Gastroesophageal sphincter (tissue), 4 donors: Measurements from ENCODE around the gene CHSY1. TPM values are rescaled to one million over a fixed set of nuclear protein-coding genes. Genes with fewer than 3 reads are reported as not detected.

Source experiments
- ATAC-seq: fragments of 150-250 bp; one replicate; pipeline ENCODE4 v1.9.1; 2016; ENCODE audit warnings: mild to moderate bottlenecking, moderate library complexity
- H3K27ac ChIP-seq, 4 donors: fragments of 200-600 bp; sonication (generic) in 3 of 4; 1 replicate in 3 of 4; 2 replicates in 1 of 4; pipeline ENCODE4 v1.5.1; 2016 to 2019
- H3K27me3 ChIP-seq: fragments of 200-600 bp; sonication (generic); one replicate; pipeline ENCODE4 v1.5.1; 2019
- H3K36me3 ChIP-seq, 2 donors: fragments of 200-600 bp; sonication (generic); one replicate each; pipeline ENCODE4 v1.5.1; 2019; ENCODE audit warnings: control low read depth in 1 of 2
- H3K4me1 ChIP-seq, 3 donors: fragments of 200-600 bp; sonication (generic); 1 replicate in 2 of 3; 2 replicates in 1 of 3; pipeline ENCODE4 v1.5.1; 2016 to 2019; ENCODE audit warnings: control low read depth in 2 of 3
- H3K4me3 ChIP-seq, 2 donors: fragments of 200-600 bp; sonication (generic); one replicate each; pipeline ENCODE4 v1.5.1; 2019; ENCODE audit warnings: mild to moderate bottlenecking in 1 of 2, moderate library complexity in 1 of 2
- H3K9me3 ChIP-seq, 3 donors: fragments of 200-600 bp; sonication (generic); one replicate each; pipeline ENCODE4 v1.5.1; 2017 to 2019; ENCODE audit warnings: control low read depth in 2 of 3
- EP300 ChIP-seq: sonication (generic); formaldehyde crosslinking; IDR thresholded peaks from one replicate; pipeline ENCODE4 v1.6.1; 2017; ENCODE audit warnings: antibody characterized with exemption, mild to moderate bottlenecking
- POLR2A ChIP-seq, 2 donors: fragments of 450-650 bp; IDR thresholded peaks; one replicate each; pipeline ENCODE4 v1.6.1; 2017; ENCODE audit warnings: antibody characterized with exemption in 2 of 2, mild to moderate bottlenecking in 2 of 2, moderate library complexity in 1 of 2
- POLR2AphosphoS5 ChIP-seq: sonication (generic); formaldehyde crosslinking; IDR thresholded peaks from one replicate; pipeline ENCODE4 v1.6.1; 2017; ENCODE audit warnings: antibody characterized with exemption
- WGBS, 2 donors: methylation state at CpG; one replicate each; pipeline ENCODE4 v1.1.5; 2018; ENCODE audit warnings: low coverage in 1 of 2; 5-methylcytosine and 5-hydroxymethylcytosine counted together
- total RNA-seq, 4 donors: library from RNA; depleted of rRNA; stranded (reverse); fragments of >200 nt; gene quantifications; one replicate each; pipeline ENCODE4 v1.1.0, GENCODE V29; 2016
- TF ChIP-seq, protein P1 (sequence below), 4 experiments: fragments of 200-600 bp in 2 of 4; fragments of 450-650 bp in 2 of 4; sonication (generic) in 1 of 4; IDR thresholded peaks; one replicate each; pipeline ENCODE4 v1.5.1; 2017 to 2019; ENCODE audit warnings: antibody characterized with exemption in 4 of 4, mild to moderate bottlenecking in 2 of 4, moderate library complexity in 2 of 4

Gene CHSY1
- total RNA-seq, 4 donors from 2014 or later = 13.8 to 30.6 (median 19.9) TPM

- H3K36me3 ChIP-seq = no peaks in the 10 kb centered on the region
- TF ChIP-seq EP300 (no peak), POLR2AphosphoS5 (no peak), POLR2A (IDR thresholded peaks at IDR 0.05) (no peak)
- TF ChIP-seq, protein P1, sequence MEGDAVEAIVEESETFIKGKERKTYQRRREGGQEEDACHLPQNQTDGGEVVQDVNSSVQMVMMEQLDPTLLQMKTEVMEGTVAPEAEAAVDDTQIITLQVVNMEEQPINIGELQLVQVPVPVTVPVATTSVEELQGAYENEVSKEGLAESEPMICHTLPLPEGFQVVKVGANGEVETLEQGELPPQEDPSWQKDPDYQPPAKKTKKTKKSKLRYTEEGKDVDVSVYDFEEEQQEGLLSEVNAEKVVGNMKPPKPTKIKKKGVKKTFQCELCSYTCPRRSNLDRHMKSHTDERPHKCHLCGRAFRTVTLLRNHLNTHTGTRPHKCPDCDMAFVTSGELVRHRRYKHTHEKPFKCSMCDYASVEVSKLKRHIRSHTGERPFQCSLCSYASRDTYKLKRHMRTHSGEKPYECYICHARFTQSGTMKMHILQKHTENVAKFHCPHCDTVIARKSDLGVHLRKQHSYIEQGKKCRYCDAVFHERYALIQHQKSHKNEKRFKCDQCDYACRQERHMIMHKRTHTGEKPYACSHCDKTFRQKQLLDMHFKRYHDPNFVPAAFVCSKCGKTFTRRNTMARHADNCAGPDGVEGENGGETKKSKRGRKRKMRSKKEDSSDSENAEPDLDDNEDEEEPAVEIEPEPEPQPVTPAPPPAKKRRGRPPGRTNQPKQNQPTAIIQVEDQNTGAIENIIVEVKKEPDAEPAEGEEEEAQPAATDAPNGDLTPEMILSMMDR (IDR thresholded peaks at IDR 0.05) = no peak
- H3K9me3 ChIP-seq = no peaks in the 10 kb centered on the region
- no peaks in the 10 kb centered on the region for H3K4me1 ChIP-seq
- ATAC-seq = no peak
- 58 to 85% methylated on average over 4 to 11 of the region's 22 CpGs for WGBS, 2 donors
- H3K27me3 ChIP-seq = no peaks in the 10 kb centered on the region
- H3K4me3 ChIP-seq = no peak overlapping the region
- no peak overlapping the region for H3K27ac ChIP-seq
Observed at GRCh38 chr15:101138913-101139880, 112.7 kb downstream of the CHSY1 start.

DNA sequence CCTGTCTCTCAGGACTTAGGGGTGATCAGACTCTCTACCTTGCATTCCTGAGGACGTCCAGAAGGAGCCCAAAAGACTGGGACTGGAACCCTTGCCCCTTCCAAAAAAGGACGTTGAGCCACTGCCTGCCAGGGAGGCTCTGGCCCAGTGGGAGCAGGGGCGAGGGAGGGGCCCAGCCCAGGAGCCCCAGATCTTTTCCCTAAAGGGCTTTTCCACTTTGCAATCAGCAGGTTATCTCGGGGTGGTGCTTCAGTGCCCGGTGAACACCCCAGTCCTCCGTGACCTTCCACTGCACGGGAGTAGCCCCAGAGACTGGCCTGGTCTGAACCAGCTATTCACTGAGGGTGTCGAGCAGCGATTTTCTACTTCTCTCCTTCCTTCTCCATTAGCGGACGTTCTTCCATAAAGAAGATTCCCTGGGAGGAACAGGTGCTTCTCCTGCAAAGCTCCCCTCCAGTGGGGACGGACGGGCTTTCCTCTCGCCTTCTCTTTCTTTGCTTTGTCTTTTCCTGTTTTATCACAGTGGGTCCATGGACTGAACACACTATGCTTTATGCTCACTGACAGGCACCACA lies 113.7 kb downstream of the CHSY1 start:
- no peaks in the 10 kb centered on the region for H3K36me3 ChIP-seq
- H3K27ac ChIP-seq = no peak overlapping the region
- H3K27me3 ChIP-seq = no peaks in the 10 kb centered on the region
- ATAC-seq = no peak
- no peak for TF ChIP-seq EP300
- no peak for TF ChIP-seq POLR2AphosphoS5
- TF ChIP-seq, protein P1 (IDR thresholded peaks at IDR 0.05) = no peak
- no peak for TF ChIP-seq POLR2A (IDR thresholded peaks at IDR 0.05)
- H3K4me1 ChIP-seq = no peaks in the 10 kb centered on the region
- WGBS, 2 donors = 97 to 100% methylated on average over 1 to 6 of the region's 14 CpGs
- no peaks in the 10 kb centered on the region for H3K9me3 ChIP-seq
- H3K4me3 ChIP-seq = no peak overlapping the region

DNA sequence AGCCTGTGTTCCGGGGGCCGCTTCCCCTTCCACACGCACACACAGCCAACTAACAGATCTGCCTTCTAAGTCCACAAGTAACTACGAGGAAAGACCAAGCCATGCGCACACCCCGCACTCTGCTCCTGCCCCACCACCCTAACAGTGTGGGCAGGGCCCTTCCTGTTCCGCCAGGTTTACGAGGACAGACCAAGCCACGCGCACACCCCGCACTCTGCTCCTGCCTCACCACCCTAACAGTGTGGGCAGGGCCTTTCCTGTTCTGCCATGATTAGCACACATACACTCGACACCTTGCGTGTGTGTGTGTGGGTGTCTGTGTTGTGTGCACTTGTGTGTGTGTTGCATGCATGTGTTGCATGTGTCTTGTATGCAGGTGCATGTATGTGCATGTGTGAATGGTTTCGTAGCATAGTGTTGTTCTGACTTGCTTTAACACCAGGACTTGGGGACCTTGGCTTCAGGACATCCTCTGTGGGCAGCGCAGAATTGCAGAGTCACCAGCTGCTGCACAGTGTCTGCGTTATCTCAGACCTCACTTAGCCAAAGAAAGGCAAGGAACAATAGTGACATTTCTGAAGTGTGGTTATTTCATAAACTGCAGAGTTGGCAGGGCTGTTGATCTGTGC lies 114.4 kb downstream of the CHSY1 start:
- H3K4me3 ChIP-seq = no peak overlapping the region
- H3K27ac ChIP-seq = no peak overlapping the region
- H3K27me3 ChIP-seq = no peaks in the 10 kb centered on the region
- no peaks in the 10 kb centered on the region for H3K36me3 ChIP-seq
- H3K4me1 ChIP-seq = no peaks in the 10 kb centered on the region
- 80 to 100% methylated on average over 3 to 4 of the region's 16 CpGs for WGBS, 2 donors
- H3K9me3 ChIP-seq = no peaks in the 10 kb centered on the region
- TF ChIP-seq POLR2AphosphoS5 (no peak), POLR2A (IDR thresholded peaks at IDR 0.05) (no peak)
- ATAC-seq = no peak

GRCh38 chr15:101136381-101137268 lies 115.2 kb downstream of the CHSY1 start:
- no peaks in the 10 kb centered on the region for H3K36me3 ChIP-seq
- ATAC-seq = no peak
- no peaks in the 10 kb centered on the region for H3K4me1 ChIP-seq
- no peak overlapping the region for H3K27ac ChIP-seq
- H3K9me3 ChIP-seq = no peaks in the 10 kb centered on the region
- no peak overlapping the region for H3K4me3 ChIP-seq
- TF ChIP-seq POLR2AphosphoS5 (no peak), EP300 (no peak), POLR2A (IDR thresholded peaks at IDR 0.05) (no peak)
- WGBS, 2 donors = 88 to 100% methylated on average over 2 to 7 of the region's 14 CpGs
- H3K27me3 ChIP-seq = no peaks in the 10 kb centered on the region

DNA sequence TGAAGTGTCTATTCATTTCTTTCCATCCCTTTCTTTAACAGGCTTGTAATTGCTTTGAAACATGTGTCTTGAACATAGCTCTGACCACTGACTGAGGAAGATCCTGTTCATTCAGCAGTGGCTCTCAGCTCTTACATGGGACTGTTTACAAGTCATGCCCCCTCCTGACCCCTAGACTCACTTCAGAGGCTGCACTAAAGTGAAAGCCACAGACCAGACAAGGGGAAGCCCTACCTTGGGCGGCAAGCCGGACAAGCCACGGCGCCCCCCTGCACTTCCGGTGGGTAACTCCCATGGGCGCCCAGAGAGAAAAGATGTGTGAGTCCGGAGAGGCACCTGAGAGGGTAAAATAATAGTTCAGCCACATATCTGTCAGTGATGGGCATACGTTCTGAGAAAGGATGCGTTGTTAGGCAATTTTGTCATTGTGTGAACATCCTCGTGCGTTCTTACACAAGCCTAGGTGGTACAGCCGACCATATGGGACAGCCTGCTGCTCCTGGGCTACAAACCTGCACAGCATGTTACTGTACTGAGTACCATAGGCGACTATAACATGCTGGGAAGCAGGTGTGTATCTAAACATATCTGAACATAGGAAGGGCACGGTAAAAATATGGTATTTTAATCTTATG lies 116.2 kb downstream of the CHSY1 start:
- no peak for TF ChIP-seq POLR2A (IDR thresholded peaks at IDR 0.05)
- TF ChIP-seq POLR2AphosphoS5 = no peak
- TF ChIP-seq, protein P1 (IDR thresholded peaks at IDR 0.05) = no peak
- TF ChIP-seq EP300 = no peak
- WGBS, 2 donors = 88 to 94% methylated on average over 7 to 8 of the region's 14 CpGs

More for the DNA sequence above, 116.2 kb downstream of the CHSY1 start:
- Histone ChIP-seq H3K27ac (no peak overlapping the region), H3K27me3 (no peaks in the 10 kb centered on the region), H3K4me1 (no peaks in the 10 kb centered on the region), H3K4me3 (no peak overlapping the region), H3K9me3 (no peaks in the 10 kb centered on the region), H3K36me3 (no peaks in the 10 kb centered on the region)
- ATAC-seq = no peak
